Gastroesophageal sphincter (tissue), 4 donors: ENCODE data around the gene EEF1AKMT4. TPM values are rescaled to one million over a fixed set of nuclear protein-coding genes. Genes with fewer than 3 reads are reported as not detected.

Experiments used
- ATAC-seq: fragments of 150-250 bp; one replicate; pipeline ENCODE4 v1.9.1; 2016; ENCODE audit warnings: mild to moderate bottlenecking, moderate library complexity
- H3K27ac ChIP-seq, 4 donors: fragments of 200-600 bp; sonication (generic) in 3 of 4; 1 replicate in 3 of 4; 2 replicates in 1 of 4; pipeline ENCODE4 v1.5.1; 2016 to 2019
- H3K27me3 ChIP-seq: fragments of 200-600 bp; sonication (generic); one replicate; pipeline ENCODE4 v1.5.1; 2019
- H3K36me3 ChIP-seq, 2 donors: fragments of 200-600 bp; sonication (generic); one replicate each; pipeline ENCODE4 v1.5.1; 2019; ENCODE audit warnings: control low read depth in 1 of 2
- H3K4me1 ChIP-seq, 3 donors: fragments of 200-600 bp; sonication (generic); 1 replicate in 2 of 3; 2 replicates in 1 of 3; pipeline ENCODE4 v1.5.1; 2016 to 2019; ENCODE audit warnings: control low read depth in 2 of 3
- H3K4me3 ChIP-seq, 2 donors: fragments of 200-600 bp; sonication (generic); one replicate each; pipeline ENCODE4 v1.5.1; 2019; ENCODE audit warnings: mild to moderate bottlenecking in 1 of 2, moderate library complexity in 1 of 2
- H3K9me3 ChIP-seq, 3 donors: fragments of 200-600 bp; sonication (generic); one replicate each; pipeline ENCODE4 v1.5.1; 2017 to 2019; ENCODE audit warnings: control low read depth in 2 of 3
- EP300 ChIP-seq: sonication (generic); formaldehyde crosslinking; IDR thresholded peaks from one replicate; pipeline ENCODE4 v1.6.1; 2017; ENCODE audit warnings: antibody characterized with exemption, mild to moderate bottlenecking
- POLR2A ChIP-seq, 2 donors: fragments of 450-650 bp; IDR thresholded peaks; one replicate each; pipeline ENCODE4 v1.6.1; 2017; ENCODE audit warnings: antibody characterized with exemption in 2 of 2, mild to moderate bottlenecking in 2 of 2, moderate library complexity in 1 of 2
- POLR2AphosphoS5 ChIP-seq: sonication (generic); formaldehyde crosslinking; IDR thresholded peaks from one replicate; pipeline ENCODE4 v1.6.1; 2017; ENCODE audit warnings: antibody characterized with exemption
- WGBS, 2 donors: methylation state at CpG; one replicate each; pipeline ENCODE4 v1.1.5; 2018; ENCODE audit warnings: low coverage in 1 of 2; 5-methylcytosine and 5-hydroxymethylcytosine counted together
- total RNA-seq, 4 donors: library from RNA; depleted of rRNA; stranded (reverse); fragments of >200 nt; gene quantifications; one replicate each; pipeline ENCODE4 v1.1.0, GENCODE V29; 2016
- TF ChIP-seq, protein P1 (sequence below), 4 experiments: fragments of 200-600 bp in 2 of 4; fragments of 450-650 bp in 2 of 4; sonication (generic) in 1 of 4; IDR thresholded peaks; one replicate each; pipeline ENCODE4 v1.5.1; 2017 to 2019; ENCODE audit warnings: antibody characterized with exemption in 4 of 4, mild to moderate bottlenecking in 2 of 4, moderate library complexity in 2 of 4

The EEF1AKMT4 gene
- total RNA-seq, 4 donors from 2014 or later: 1.4 to 3.8 (median 2.2) TPM

- no peak for ATAC-seq
- TF ChIP-seq, protein P1, sequence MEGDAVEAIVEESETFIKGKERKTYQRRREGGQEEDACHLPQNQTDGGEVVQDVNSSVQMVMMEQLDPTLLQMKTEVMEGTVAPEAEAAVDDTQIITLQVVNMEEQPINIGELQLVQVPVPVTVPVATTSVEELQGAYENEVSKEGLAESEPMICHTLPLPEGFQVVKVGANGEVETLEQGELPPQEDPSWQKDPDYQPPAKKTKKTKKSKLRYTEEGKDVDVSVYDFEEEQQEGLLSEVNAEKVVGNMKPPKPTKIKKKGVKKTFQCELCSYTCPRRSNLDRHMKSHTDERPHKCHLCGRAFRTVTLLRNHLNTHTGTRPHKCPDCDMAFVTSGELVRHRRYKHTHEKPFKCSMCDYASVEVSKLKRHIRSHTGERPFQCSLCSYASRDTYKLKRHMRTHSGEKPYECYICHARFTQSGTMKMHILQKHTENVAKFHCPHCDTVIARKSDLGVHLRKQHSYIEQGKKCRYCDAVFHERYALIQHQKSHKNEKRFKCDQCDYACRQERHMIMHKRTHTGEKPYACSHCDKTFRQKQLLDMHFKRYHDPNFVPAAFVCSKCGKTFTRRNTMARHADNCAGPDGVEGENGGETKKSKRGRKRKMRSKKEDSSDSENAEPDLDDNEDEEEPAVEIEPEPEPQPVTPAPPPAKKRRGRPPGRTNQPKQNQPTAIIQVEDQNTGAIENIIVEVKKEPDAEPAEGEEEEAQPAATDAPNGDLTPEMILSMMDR (IDR thresholded peaks at IDR 0.05): no peak
- no peak for TF ChIP-seq EP300
- TF ChIP-seq POLR2AphosphoS5: no peak
- no peak for TF ChIP-seq POLR2A (IDR thresholded peaks at IDR 0.05)
- Histone ChIP-seq H3K27me3 (peaks cover 69% of the 10 kb centered on the region), H3K9me3 (no peaks in the 10 kb centered on the region), H3K4me3 (no peak overlapping the region), H3K27ac (no peak overlapping the region), H3K36me3 (peaks cover 0 to 28% of the 10 kb centered on the region in 2 donors), H3K4me1 (peaks cover 0 to 10% (median 6%) of the 10 kb centered on the region in 3 donors)
- WGBS, 2 donors: 91% methylated on average over 1 of the region's 8 CpGs; no CpG with 5 or more reads in 1 of the 2 donors
These were observed 10.3 kb upstream of the EEF1AKMT4 start for GRCh38 chr3:184239221-184239620.

DNA sequence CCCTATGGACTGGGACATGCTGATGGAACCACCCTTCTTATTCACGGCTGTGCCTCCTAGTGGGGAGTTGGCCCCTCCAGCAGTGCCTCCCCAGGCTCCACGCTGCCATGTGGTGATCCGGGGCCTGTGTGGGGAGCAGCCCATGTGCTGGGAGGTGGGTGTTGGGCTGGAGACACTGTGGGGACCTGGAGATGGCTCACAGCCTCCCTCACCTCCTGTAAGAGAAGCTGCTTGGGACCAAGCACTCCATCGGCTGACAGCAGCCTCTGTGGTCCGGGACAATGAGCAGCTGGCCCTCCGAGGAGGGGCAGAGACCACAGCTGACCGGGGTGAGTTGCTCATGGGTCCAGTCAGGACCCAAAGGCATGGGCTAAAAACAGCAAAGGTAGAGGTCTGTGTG is 9.8 kb upstream of the EEF1AKMT4 start:
- TF ChIP-seq POLR2AphosphoS5 (no peak), EP300 (no peak), POLR2A (IDR thresholded peaks at IDR 0.05) (no peak)
- TF ChIP-seq, protein P1 (IDR thresholded peaks at IDR 0.05): no peak
- peaks cover 0 to 10% (median 6%) of the 10 kb centered on the region in 3 donors for H3K4me1 ChIP-seq
- no peak overlapping the region for H3K27ac ChIP-seq
- peaks cover 64% of the 10 kb centered on the region for H3K27me3 ChIP-seq
- peaks cover 0 to 33% of the 10 kb centered on the region in 2 donors for H3K36me3 ChIP-seq
- no peak overlapping the region for H3K4me3 ChIP-seq
- 83% methylated on average over 1 of the region's 7 CpGs; no CpG with 5 or more reads in 1 of the 2 donors for WGBS, 2 donors
- no peaks in the 10 kb centered on the region for H3K9me3 ChIP-seq
- ATAC-seq: no peak

DNA sequence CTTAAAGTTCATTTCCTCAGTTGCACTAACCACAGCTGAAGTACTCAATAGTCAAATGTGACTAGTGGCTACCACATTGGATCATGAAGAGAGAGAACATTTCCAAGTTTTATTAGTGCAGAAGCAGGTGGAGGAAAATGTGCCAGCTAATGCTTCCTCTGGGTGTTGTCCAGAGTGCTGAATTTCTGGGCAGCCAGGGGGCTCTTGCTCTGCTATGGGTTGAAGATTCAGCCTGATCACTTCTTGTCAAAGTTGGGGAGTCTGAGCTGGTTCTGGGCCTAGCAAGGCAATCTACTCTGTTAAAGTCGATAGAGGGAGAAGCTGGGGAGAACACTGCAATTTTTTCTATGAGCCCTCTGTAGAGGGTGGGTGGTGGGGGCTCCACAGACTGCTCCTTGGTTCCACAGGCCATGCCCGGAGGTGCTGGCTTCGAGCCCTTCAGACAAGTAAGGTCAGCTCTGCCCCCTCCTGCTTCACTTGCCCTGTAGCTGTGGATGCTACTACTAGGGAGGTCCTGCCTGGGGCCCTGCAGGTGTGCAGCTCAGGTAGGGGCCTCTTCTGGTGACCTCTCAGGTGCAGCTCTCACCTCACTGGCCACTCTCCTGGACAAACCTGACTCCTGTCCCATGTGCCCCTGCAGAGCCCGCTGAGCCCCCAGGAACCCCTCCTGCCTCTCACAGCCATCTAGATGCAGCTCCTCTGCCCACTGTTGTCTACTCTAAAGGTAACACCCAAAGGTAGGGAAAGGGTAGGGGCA is 8.9 kb upstream of the EEF1AKMT4 start:
- H3K4me3 ChIP-seq: no peak overlapping the region
- peaks cover 0 to 42% of the 10 kb centered on the region in 2 donors for H3K36me3 ChIP-seq
- WGBS, 2 donors: no CpG with 5 or more reads among the region's 4 CpGs
- H3K27me3 ChIP-seq: peaks cover 57% of the 10 kb centered on the region
- no peak for TF ChIP-seq EP300
- TF ChIP-seq, protein P1 (IDR thresholded peaks at IDR 0.05): no peak
- TF ChIP-seq POLR2AphosphoS5: no peak
- no peak for TF ChIP-seq POLR2A (IDR thresholded peaks at IDR 0.05)
- H3K9me3 ChIP-seq: no peaks in the 10 kb centered on the region
- H3K4me1 ChIP-seq: peaks cover 0 to 10% (median 6%) of the 10 kb centered on the region in 3 donors
- no peak overlapping the region for H3K27ac ChIP-seq
- ATAC-seq: no peak

DNA sequence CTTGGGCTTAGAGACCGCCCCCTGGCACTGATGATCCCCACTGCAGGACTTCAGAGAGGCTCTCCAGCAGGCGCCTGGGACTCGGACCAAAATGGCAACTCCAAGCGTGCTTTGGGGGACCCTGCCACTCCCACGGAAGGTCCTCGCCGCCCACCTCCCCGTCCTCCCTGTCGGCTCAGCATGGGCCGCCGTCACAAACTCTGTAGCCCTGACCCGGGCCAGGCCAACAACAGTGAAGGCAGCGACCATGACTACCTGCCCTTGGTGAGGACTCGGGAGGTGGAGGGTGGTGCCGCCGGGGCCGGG is 8.4 kb upstream of the EEF1AKMT4 start:
- no peak for ATAC-seq

More for the DNA sequence above, 8.4 kb upstream of the EEF1AKMT4 start:
- H3K4me3 ChIP-seq: no peak overlapping the region
- TF ChIP-seq EP300 (no peak), POLR2AphosphoS5 (no peak), POLR2A (IDR thresholded peaks at IDR 0.05) (no peak)
- TF ChIP-seq, protein P1 (IDR thresholded peaks at IDR 0.05): no peak
- no peaks in the 10 kb centered on the region for H3K9me3 ChIP-seq
- H3K27ac ChIP-seq: no peak overlapping the region
- peaks cover 0 to 47% of the 10 kb centered on the region in 2 donors for H3K36me3 ChIP-seq
- peaks cover 53% of the 10 kb centered on the region for H3K27me3 ChIP-seq
- H3K4me1 ChIP-seq: peaks cover 0 to 10% (median 6%) of the 10 kb centered on the region in 3 donors
- WGBS, 2 donors: 20% methylated on average over 1 of the region's 17 CpGs; no CpG with 5 or more reads in 1 of the 2 donors
